HG02759 (cell line): ENCODE results near the gene CACNA2D3.

ENCODE experiments used
- ATAC-seq: cut with Tn5 transposase; IDR thresholded peaks from one replicate; pipeline ENCODE4 v1.9.1; 2021; ENCODE audit warnings: mild to moderate bottlenecking, moderate library complexity; ENCODE audit not compliant: unreplicated experiment

Gene CACNA2D3

DNA sequence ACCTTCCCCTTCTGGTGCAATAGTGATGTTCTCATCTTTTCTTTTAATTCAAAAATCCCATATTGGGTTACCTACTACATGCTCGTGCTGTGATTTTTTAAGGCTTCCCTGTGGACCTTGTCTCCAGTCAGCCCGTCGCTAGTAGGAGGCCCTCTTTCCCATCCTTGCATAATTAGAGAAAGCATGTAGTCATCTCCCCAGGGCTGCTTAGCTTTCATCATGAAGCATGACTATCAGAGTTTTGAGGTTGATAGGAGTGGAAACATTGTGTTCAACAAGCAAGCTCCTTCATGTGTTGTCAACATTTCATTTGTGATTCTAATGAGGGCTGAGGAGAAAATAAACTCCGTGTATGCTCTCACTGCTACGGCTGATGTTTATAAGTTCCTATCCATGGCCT lies 814.2 kb downstream of the CACNA2D3 start:
- ATAC-seq = no peak

- ATAC-seq = no peak
These were observed 817.4 kb downstream of the CACNA2D3 start for GRCh38 chr3:54939557-54940300.

- ATAC-seq = no peak
These were observed 818.6 kb downstream of the CACNA2D3 start for GRCh38 chr3:54940971-54941370.

GRCh38 chr3:54941690-54942362 lies 819.5 kb downstream of the CACNA2D3 start:
- no peak for ATAC-seq

- ATAC-seq = no peak
These were observed 827.2 kb downstream of the CACNA2D3 start for GRCh38 chr3:54949491-54950044.

DNA sequence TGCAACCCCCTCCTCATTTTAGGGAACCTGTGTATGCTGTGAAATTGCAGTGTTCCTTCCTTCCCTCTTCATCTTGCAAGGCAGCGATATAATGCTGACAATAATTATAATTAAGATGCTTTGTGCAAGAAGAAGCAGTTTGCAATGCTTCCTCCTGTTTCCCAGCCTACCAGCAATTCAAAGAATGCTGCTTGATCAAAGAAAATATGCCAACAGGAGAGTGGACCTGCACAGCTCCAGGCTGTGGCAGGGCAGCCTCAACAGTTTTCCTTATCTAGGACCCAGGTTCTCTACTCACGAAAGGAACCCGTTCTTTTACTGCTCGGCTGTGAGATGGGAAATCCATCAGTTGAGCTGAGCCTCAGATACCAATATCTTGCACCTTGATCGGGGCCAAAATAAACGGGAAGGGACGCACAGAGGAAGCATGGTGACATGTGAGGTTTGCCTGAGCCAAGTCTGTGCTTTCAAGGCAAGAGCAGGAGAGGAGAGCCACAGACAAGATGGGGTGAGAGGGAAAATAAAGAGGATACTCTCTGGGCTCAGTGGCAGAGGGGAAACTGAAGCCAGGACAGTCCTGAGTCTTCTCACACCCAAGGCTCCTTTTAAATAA lies 828.1 kb downstream of the CACNA2D3 start:
- no peak for ATAC-seq

GRCh38 chr3:54951405-54951804 lies 829.1 kb downstream of the CACNA2D3 start:
- no peak for ATAC-seq

DNA sequence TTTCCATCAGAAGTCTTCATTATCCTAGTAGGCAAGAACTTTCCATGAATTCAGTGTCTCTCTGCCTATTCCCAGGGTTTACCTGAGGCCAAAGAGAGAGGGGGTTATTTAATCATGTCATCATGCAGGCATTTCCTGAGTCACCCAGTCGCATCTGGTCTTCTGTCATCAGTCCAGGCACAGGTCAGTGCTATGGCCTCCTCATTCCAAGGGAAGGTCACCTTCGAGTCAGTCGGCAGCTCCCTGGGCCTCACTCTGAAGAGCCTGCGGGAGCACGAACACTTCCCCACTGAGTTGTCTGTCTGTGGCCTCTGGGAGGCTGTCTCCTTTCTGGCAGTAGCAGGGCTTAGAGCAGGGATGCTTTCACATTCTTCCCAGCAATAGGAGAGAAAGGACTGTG lies 831.7 kb downstream of the CACNA2D3 start:
- no peak for ATAC-seq

- no peak for ATAC-seq
These were observed 832.2 kb downstream of the CACNA2D3 start for GRCh38 chr3:54954521-54954920.

DNA sequence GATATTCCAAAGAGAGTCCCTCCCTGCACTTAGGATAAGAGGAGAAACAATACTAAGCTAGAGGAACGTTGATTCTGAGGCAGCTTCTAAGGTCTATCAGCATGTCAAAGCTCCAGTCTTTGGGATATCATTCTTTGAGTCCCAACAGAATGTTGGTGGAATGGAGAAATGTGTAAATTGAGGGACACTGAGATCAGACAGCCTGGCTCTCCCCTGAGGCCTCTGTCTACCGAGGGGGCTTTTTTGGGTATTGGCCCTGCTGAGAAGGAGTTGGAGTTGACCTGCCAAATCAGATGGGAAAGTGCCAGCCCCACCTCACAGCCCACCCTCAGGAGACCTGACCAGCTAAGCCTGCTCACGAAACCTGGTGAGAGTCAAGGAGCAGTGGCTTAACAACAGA lies 833.1 kb downstream of the CACNA2D3 start:
- no peak for ATAC-seq

DNA sequence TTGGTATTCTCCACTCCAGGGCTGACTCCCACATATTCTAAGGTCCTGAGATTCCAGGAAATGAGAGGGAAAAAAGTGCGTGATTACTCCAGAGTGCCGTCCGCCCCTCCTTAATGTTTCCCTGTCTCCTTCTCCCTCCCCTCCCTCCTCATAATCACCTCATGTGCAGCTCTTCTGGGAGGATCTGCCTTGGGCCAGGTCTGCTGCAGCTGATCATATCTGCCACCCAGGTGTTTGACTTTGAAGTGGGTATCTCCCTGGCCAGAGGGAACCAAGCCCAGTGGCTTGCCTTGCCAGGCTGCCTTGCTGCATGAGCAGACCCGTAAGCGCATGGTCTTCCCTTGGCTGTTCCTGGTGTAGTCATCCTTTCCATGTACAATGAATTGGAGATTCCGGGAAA lies 833.6 kb downstream of the CACNA2D3 start:
- ATAC-seq = no peak

DNA sequence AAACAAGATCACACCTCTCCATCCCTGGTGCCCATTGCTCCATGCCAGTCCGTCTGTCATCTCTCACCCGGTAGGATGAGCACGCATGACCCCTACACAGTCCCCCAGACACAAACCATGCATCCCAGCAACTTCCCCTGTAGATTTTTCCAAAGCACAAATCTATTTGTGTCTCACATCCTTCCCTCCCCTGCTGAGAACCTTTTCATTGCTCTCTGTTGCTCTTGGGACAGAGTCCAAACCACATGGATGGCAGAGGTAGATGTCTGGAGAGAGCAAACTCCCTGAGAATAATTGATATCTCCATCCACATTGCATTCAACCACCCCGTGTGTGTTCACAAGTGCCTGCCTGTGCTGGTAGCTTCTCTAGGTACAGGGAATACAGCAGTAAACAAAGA lies 835.4 kb downstream of the CACNA2D3 start:
- no peak for ATAC-seq

- no peak for ATAC-seq
These were observed 837.7 kb downstream of the CACNA2D3 start for GRCh38 chr3:54960082-54960481.

GRCh38 chr3:54960701-54961100 lies 838.3 kb downstream of the CACNA2D3 start:
- no peak for ATAC-seq

DNA sequence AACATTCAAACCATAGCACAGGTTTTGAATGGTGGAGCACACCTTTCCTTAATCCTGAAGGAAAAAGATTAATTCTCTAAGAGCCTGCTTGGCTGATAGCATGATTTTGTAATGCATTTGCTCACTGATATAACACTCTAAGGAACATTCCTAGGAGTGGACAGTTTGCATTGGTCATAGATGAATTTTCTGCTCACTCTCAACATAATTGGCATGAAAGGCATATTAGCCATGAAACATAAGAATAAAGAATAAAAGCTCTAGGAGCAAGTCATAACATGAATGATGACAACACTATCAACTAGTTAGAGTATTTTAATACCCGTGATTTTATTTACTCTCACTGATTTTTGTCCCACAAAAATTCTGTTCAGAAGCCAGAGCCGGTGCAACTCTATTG lies 839.8 kb downstream of the CACNA2D3 start:
- ATAC-seq = no peak

DNA sequence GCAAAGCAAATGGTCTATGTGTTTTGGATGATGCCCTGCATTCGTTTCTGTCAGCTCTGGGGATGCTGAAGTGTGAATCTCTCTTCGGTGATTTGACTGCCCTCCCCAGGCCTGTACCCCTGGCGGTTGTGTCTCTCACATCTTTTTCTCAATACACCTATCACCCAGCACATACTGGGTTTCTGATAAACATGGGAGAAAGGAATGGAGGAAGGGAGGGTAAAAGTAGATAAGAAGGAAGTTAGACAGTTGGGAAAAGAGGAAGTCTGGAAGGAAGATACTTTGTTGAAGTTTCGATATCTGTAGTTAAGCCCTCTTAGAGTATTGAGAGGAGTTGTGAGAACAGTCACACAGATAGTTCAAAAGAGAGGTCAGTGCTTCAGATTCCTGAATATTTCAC lies 841.3 kb downstream of the CACNA2D3 start:
- no peak for ATAC-seq

DNA sequence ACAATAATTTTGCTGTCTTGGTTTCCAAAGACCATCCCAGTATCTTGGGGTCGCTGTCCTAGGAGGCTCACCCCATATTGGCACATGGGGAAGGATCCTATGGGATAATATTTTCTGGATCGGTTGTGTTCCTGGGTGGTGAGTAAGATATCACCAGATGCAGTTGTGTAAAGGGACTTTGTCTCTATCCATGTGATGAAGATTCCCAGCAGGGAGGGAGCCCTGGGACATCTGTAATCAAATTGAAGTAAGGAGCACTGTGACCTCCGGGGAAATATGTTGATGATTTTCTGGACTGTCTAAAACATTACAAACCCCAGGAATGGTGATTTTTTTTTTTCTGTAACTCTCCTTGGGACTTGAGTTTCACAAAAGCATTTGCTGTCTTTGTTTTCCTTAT lies 841.7 kb downstream of the CACNA2D3 start:
- ATAC-seq = no peak

DNA sequence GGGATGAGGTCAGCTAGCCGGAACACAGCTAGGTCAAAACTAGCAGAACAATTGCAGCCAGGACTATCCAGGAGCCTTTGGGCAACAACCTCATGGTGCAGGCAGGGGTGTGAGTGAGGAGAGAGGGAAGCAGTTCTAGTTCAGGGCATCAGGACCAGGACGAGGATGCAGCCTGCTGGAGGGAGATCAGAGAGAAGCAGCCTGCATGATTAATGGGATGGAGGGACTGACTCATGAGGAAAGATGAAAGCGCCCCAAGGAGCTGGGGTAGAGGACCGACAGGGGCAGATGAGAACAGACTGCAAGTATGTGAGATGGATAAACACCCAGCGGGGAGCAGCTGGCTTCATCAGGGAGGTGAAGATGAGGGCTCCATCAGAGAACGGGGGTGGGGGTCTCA lies 843.4 kb downstream of the CACNA2D3 start:
- ATAC-seq = no peak

- ATAC-seq = no peak
These were observed 844.6 kb downstream of the CACNA2D3 start for GRCh38 chr3:54966979-54967378.

GRCh38 chr3:54967731-54968161 lies 845.4 kb downstream of the CACNA2D3 start:
- no peak for ATAC-seq

- no peak for ATAC-seq
These were observed 846.3 kb downstream of the CACNA2D3 start for GRCh38 chr3:54968546-54969172.
